Measurements from ENCODE around the gene CCDC73.
"Not testable (repeated sequence)": the region's sequence is repeated elsewhere in the genome, so short reads cannot be mapped to it uniquely, and the experiment has no call there.

CCDC73 gene

GRCh38 chr11:32796425-32796824, 2.0 kb upstream of the CCDC73 start:
- DNase-seq (ENCODE audit: low spot score) = no peak

GRCh38 chr11:32792948-32793475, 1.4 kb downstream of the CCDC73 start:
- DNase-seq (ENCODE audit: low spot score) = peak; percentile 34

DNA sequence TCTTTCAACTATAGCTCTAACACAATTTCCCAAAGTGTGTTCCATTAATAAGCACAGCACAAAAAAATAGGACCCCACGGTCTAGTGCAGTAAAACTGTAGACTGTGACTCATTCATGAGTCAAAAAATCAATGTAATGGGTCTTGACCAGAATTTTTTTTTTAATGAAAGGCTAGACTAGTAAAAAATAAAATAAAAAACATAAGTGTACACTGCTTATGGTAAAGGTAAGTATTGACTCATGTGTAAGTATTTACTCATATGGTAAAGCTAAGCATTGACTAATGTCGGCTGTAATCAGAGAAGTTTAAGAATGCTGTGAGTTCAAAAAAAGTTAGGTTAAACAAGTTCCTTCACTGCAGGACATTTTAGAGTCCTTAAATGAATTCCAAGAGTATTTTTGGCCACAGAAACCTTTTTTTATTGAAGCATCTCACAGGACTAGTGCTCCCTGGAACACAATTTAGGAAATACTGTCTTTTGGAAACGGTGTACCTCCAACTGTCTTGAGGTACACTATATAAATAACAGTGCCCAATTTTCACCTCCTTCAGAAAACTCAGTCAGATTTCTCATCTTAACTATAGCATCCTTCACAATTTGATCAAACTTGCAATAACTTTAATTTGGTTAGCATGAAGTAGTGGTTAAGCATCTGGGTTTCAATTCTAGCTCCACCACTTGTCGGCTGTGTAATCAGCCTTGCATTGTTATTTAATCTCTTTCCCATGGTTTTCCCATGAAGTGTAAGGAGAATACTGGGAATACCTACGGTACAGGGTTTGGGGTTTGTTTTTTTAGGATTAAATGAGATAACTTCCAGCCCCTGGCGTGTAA, 2.1 kb downstream of the CCDC73 start:
- DNase-seq (ENCODE audit: low spot score) = no peak

GRCh38 chr11:32790916-32791315, 3.5 kb downstream of the CCDC73 start:
- no peak for DNase-seq (ENCODE audit: low spot score)

DNA sequence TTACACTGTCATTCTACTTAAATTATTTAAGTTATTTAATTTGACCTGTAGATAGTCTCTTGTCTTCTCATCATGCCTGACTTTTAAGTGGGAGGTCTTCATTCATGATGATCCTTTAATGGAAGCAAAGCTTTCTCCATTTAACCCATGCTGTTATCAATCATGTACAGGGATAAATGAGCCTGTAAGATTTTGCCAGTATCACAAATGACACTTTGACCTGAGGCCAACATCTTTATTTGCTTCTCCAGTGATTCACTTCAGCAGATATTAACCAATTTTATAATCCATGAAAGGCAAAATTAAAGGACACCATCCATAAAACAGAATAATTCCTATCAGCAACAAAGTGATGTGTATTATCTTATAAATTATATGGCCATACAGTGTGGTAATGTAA, 7.7 kb downstream of the CCDC73 start:
- DNase-seq (ENCODE audit: low spot score) = no peak

DNA sequence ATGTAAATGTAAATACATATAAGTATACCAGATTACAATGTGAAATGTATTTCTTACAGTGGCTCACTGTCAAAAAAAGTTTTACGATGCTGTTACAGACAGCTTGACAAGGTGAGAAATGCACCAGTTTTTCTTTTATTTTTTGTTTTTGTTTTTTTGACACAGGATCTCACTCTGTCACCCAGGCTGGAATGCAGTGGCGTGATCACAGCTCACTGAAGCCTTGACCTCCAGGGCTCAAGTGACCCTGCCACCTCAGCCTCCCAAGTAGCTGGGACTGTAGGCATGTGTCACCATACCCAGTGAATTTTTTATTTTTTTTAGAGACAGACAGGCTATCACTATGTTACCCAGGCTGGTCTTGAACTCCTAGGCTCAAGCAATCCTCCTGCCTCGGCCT, 9.2 kb downstream of the CCDC73 start:
- no peak for DNase-seq (ENCODE audit: low spot score)

- DNase-seq (ENCODE audit: low spot score) = peak; percentile 5
Observed at GRCh38 chr11:32781721-32782120, 12.7 kb downstream of the CCDC73 start.

- DNase-seq (ENCODE audit: low spot score) = not testable (repeated sequence)
Observed at GRCh38 chr11:32780839-32781238, 13.6 kb downstream of the CCDC73 start.

DNA sequence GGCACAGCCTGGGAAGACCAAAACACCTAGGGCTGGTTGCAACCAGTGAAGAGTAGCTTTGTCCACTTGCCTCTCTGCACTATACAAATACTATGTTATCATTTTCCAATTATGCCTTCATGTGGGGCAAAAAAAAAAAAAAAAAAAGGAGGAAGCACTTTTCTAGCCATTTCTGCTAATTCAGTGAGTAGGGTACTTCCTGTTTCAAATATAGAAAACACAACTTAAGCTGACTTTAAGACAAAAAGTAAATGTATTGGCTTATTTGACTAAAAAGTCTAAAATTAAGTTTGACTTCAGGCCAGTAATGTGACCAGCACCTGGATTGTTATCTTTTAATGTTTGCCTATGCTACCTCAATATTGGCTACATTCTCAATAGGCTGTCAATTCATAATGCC, 15.3 kb downstream of the CCDC73 start:
- DNase-seq (ENCODE audit: low spot score) = no peak

- DNase-seq (ENCODE audit: low spot score) = no peak
Observed at GRCh38 chr11:32775908-32776307, 18.6 kb downstream of the CCDC73 start.

GRCh38 chr11:32774081-32774480, 20.4 kb downstream of the CCDC73 start:
- no peak for DNase-seq (ENCODE audit: low spot score)

DNA sequence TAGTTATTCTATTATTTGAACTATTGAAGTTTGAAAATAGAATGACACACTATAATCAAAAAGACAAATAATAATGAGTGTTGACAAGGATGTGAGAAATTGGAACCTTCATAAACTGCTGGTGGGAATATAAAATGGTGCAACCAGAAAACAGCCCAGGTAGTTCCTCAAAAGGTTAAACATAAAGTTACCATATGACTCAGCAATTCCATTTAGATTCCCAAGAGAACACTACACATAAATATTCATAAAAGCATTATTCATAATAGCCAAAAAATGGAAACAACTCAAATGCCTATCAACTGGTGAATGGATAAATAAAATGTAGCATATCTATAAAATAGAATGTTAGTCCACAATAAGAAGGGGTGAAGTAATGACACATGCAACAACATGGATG, 21.7 kb downstream of the CCDC73 start:
- no peak for DNase-seq (ENCODE audit: low spot score)

GRCh38 chr11:32761774-32762173, 32.7 kb downstream of the CCDC73 start:
- not testable (repeated sequence) for DNase-seq (ENCODE audit: low spot score)

DNA sequence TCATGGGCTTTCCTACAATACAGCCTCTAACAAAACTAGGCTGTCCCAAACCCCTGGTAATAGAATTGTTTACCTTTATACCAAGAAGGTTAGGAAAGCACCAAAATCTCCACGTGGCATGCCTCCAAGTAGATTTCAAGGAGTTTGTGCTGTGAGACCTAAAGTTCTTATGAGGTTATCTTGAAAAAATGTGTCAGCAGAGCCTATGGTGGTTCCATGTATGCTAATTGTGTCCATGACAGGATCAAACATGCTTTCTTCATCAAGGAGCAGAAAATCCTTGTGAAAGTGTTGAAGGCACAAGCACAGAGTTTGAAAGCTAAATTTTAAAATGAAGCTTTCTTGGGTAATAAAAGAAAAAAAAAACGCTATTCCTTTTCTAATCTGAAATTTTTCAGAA, 36.2 kb downstream of the CCDC73 start:
- DNase-seq (ENCODE audit: low spot score) = no peak

DNA sequence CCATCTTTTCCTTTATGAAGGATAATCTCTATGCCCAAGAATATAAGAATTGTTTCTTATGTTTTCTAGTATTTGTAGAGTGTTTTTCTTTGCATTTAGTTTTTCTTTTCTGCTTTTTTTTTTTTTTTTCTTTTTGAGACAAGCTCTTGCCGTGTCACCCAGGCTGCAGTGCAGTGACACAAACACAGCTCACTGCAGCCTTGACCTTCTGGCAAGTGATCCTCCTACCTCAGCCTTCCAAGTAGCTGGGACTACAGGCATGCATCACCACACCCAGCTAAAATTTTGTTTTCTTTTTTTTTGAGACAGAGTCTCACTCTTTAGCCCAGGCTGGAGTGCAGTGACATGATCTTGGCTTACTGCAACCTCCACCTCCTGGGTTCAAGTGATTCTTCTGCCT, 41.3 kb downstream of the CCDC73 start:
- DNase-seq (ENCODE audit: low spot score) = not testable (repeated sequence)

GRCh38 chr11:32752001-32752400, 42.5 kb downstream of the CCDC73 start:
- no peak for DNase-seq (ENCODE audit: low spot score)

- DNase-seq (ENCODE audit: low spot score) = no peak
Observed at GRCh38 chr11:32751381-32751780, 43.1 kb downstream of the CCDC73 start.

DNA sequence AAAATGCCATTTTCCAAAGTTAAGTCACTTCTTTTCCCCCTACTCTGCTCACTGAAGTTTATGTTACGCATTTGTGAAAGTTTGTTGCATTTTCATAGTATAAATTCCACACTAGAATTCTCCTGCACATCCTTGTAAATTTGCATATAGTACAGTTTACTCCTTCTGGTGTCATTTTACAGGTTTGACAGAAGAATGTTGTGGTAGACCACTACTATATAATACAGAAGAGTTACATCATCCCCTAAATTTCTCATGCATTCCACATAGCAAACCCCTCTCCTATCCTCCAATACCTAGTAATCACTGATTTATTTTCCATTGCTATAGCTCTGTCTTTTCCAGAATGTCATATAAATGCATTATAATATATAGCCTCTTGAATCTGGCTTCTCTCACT, 64.5 kb downstream of the CCDC73 start:
- no peak for DNase-seq (ENCODE audit: low spot score)

- DNase-seq (ENCODE audit: low spot score) = no peak
Observed at GRCh38 chr11:32723332-32723731, 71.1 kb downstream of the CCDC73 start.

- no peak for DNase-seq (ENCODE audit: low spot score)
Observed at GRCh38 chr11:32722255-32722654, 72.2 kb downstream of the CCDC73 start.

DNA sequence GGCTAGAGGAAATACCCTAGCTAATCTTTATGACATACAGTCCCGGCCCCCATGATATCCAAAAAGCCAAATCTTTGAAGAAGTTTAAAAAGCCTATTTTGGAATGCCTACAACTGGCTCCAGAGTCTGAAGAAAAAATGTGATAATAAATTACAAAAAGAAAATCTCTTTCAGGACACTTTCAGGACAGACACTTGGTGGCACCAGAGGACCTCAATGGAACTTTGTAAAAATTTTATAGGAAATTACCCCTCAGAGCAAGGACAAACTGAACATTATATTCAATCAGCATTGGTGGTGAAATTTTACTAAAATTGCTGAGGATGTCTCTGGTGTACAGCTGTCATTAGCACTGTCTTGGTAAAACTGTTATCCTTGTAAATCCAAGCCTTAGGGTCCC, 81.0 kb downstream of the CCDC73 start:
- no peak for DNase-seq (ENCODE audit: low spot score)

- DNase-seq (ENCODE audit: low spot score) = not testable (repeated sequence)
Observed at GRCh38 chr11:32708978-32709377, 85.5 kb downstream of the CCDC73 start.

- DNase-seq (ENCODE audit: low spot score) = no peak
Observed at GRCh38 chr11:32706985-32707741, 87.3 kb downstream of the CCDC73 start.

Data from Ammon's horn (tissue), 1 donor.